Measurements from ENCODE around the gene MCRIP1. TPM values are rescaled to one million over a fixed set of nuclear protein-coding genes. Genes with fewer than 3 reads are reported as not detected.

Gene MCRIP1
- total RNA-seq (2021; fragmentation: NEBNext Ultra II Directional; extraction: Animal tissue kit (Norgen Biotek cat#: 25700)) (103 and 115 TPM in 2 replicates), polyA plus RNA-seq (2011; rRNA removed) (151 and 250 TPM in 2 replicates), polyA minus RNA-seq (2011; rRNA and poly(A)+ RNA removed) (11.4 and 21.6 TPM in 2 replicates)
- 137 TPM for polyA plus RNA-seq (2011; cell fraction: cytosol; rRNA removed)
- polyA plus RNA-seq (2011; cell fraction: nucleus; rRNA removed) = 155 TPM
- polyA plus RNA-seq (2012, experiment 1 of 2) = 57.5 to 88.6 TPM (median 84.7 TPM) in 4 replicates
- 119 TPM for polyA plus RNA-seq (2012, experiment 2 of 2)
- 91.7 TPM for polyA plus RNA-seq (2013, experiment 1 of 2)
- 90.0 TPM for polyA plus RNA-seq (2013, experiment 2 of 2)
- 42.3 TPM for polyA minus RNA-seq (2011; cell fraction: cytosol; rRNA and poly(A)+ RNA removed)
- 29.7 TPM for polyA minus RNA-seq (2011; cell fraction: nucleus; rRNA and poly(A)+ RNA removed)
- long read RNA-seq, experiment 1, transcript MCRIP1-207 (4 exons, 2,775 nt) = minor isoform, 8 of 67 reads
- long read RNA-seq, experiment 1, transcript MCRIP1-201 (5 exons, 1,209 nt) = major isoform, 12 of 67 reads
- long read RNA-seq, experiment 1, transcript MCRIP1-211 (3 exons, 751 nt) = minor isoform, 6 of 67 reads
- long read RNA-seq, experiment 1, partial matches to known transcripts = 12 of 67 reads
- long read RNA-seq, experiment 1, other reads (novel, unspliced or antisense) = 17 of 67 reads
- long read RNA-seq, experiment 2, transcript MCRIP1-203 (6 exons, 925 nt) = minor isoform, 26 of 87 reads
- long read RNA-seq, experiment 2, transcript MCRIP1-201 (5 exons, 1,209 nt) = major isoform, 53 of 87 reads
- long read RNA-seq, experiment 2, partial matches to known transcripts = 2 of 87 reads
- long read RNA-seq, experiment 2, other reads (novel, unspliced or antisense) = 3 of 87 reads

GRCh38 chr17:81833160-81833920, at the start of gene MCRIP1:
Gene MCRIP1, minus strand, starts transcription at chr17:81833291. Its CDS starts 8,785 bp downstream, at chr17:81824506.
- H2BK5ac ChIP-seq (ENCODE audit: low read depth, low read length) = peak within 1 kb of the TSS; percentile 86
- ChIA-PET CTCF (ENCODE audit: partially characterized antibody) (interaction anchor here (0.7 to 2.5 kb wide), 6 partner anchors 11 to 100 kb away, joined by 3 to 10 read pairs (median 4); no protein-coding TSS in a partner anchor), POLR2A (ENCODE audit: partially characterized antibody) (interaction anchor here (0.8 to 5.0 kb wide), 23 partner anchors 9 to 167 kb away, joined by 3 to 37 read pairs (median 5); partner anchors contain the start of genes ARHGDIA, CCDC137, MRPL12 and OXLD1)
- peak within 1 kb of the TSS; percentile 83 for H3K18ac ChIP-seq (ENCODE audit: extremely low read depth, low read length)
- H2AFZ ChIP-seq (ENCODE audit: low read length) = no peak within 1 kb of the TSS; the same call in 1 of the 2 replicates
- peak within 1 kb of the TSS; percentile 80 to 93 (median 86) for H3K9ac ChIP-seq (replicated peaks in 1 of 4; ENCODE audit: extremely low read depth in 1 of 4, low read depth in 3 of 4, low read length in 3 of 4)
- peaks cover 0 to 15% (median 8%) of the 10 kb centered on the region in 4 experiments; a peak in 4 of 7 replicates for H3K4me1 ChIP-seq (replicated peaks in 1 of 4; ENCODE audit: control insufficient read depth in 3 of 4, insufficient read depth in 4 of 4, low read length in 3 of 4)
- H3K36me3 ChIP-seq (ENCODE audit: control insufficient read depth in 2 of 4, insufficient read depth in 4 of 4, low read length in 3 of 4) = no peaks in the 10 kb centered on the region; a peak in 1 of 8 replicates
- 1% methylated on average over 28 of the region's 76 CpGs; no CpG with 5 or more reads in 1 of the 2 experiments for WGBS, 2 experiments (ENCODE audit: extremely low coverage in 1 of 2, insufficient coverage in 1 of 2, insufficient read length in 1 of 2, insufficient replicate concordance in 2 of 2, low coverage in 1 of 2, low lambda C conversion rate in 2 of 2, missing lambda C conversion rate in 1 of 2)
- peaks cover 13% of the 10 kb centered on the region for H3K79me1 ChIP-seq (ENCODE audit: low read depth, low read length)
- H3K27ac ChIP-seq (ENCODE audit: low read depth, low read length) = peak within 1 kb of the TSS; percentile 83
- peak within 1 kb of the TSS; percentile 54 for H3K14ac ChIP-seq (ENCODE audit: insufficient read length)
- H3K4me2 ChIP-seq (ENCODE audit: insufficient read depth in 1 of 2, low read depth in 2 of 2, low read length in 2 of 2) = peak within 1 kb of the TSS; percentile 94 to 95
- peak within 1 kb of the TSS; percentile 93 for H4K5ac ChIP-seq (ENCODE audit: insufficient read length, low read depth, low read length)
- peak within 1 kb of the TSS; percentile 75 for H2AK5ac ChIP-seq (ENCODE audit: low read depth, low read length)
- peak within 1 kb of the TSS; percentile 88; the same call in 1 of the 2 replicates for H2BK15ac ChIP-seq (ENCODE audit: low read length)
- peak within 1 kb of the TSS; percentile 98 for H4K8ac ChIP-seq (ENCODE audit: extremely low read depth, insufficient read depth, low read length)
- FAIRE-seq = no peak
- no peaks in the 10 kb centered on the region for H3K9me3 ChIP-seq (ENCODE audit: insufficient read depth in 2 of 2, low read depth in 1 of 2, low read length in 1 of 2)
- H2BK20ac ChIP-seq (ENCODE audit: low read length) = no peak within 1 kb of the TSS
- H3K23ac ChIP-seq (ENCODE audit: insufficient read length) = no peak within 1 kb of the TSS
- H3K4ac ChIP-seq (replicated peaks; ENCODE audit: insufficient read length, low read depth, low read length) = peak within 1 kb of the TSS; percentile 90
- H4K91ac ChIP-seq (replicated peaks; ENCODE audit: insufficient read length, low read length) = peak within 1 kb of the TSS; percentile 91
- H3K4me3 ChIP-seq (ENCODE audit: extremely low read depth in 1 of 4, insufficient read depth in 2 of 4, low read depth in 3 of 4, low read length in 4 of 4) = peak within 1 kb of the TSS; percentile 81 to 97 (median 85)
- peak; percentile 60 to 95 for DNase-seq (ENCODE audit: low read depth in 1 of 2, low spot score in 2 of 2)
- H3K23me2 ChIP-seq (ENCODE audit: low read depth, low read length) = peaks cover 8% of the 10 kb centered on the region
- H3K56ac ChIP-seq (replicated peaks; ENCODE audit: insufficient read length, low read depth, low read length) = peak within 1 kb of the TSS; percentile 96
- peaks cover 0 to 16% of the 10 kb centered on the region in 2 experiments for H4K20me1 ChIP-seq (replicated peaks in 1 of 2; ENCODE audit: control insufficient read depth in 1 of 2, insufficient read depth in 2 of 2, low read length in 2 of 2)
- peak within 1 kb of the TSS; percentile 33 for H2BK120ac ChIP-seq (replicated peaks; ENCODE audit: low read depth, low read length)
- peaks cover 0 to 15% of the 10 kb centered on the region in 2 experiments; a peak in 1 of 4 replicates for H3K79me2 ChIP-seq (ENCODE audit: control insufficient read depth in 1 of 2, insufficient read depth in 2 of 2, low read length in 2 of 2)
- peak within 1 kb of the TSS; percentile 75; the same call in 1 of the 2 replicates for H2BK12ac ChIP-seq (ENCODE audit: low read depth, low read length)
- H3K27me3 ChIP-seq (replicated peaks in 1 of 4; ENCODE audit: control insufficient read depth in 3 of 4, extremely low read depth in 1 of 4, insufficient read depth in 3 of 4, low read length in 3 of 4) = 0 out of 7 replicates have a peak, but pooled peaks cover 0 to 2% (median 0%) of the 10 kb centered on the region in 4 experiments
- TF ChIP-seq GABPA (IDR thresholded peaks at IDR 0.05; ENCODE audit: borderline replicate concordance, insufficient read depth, low read length) (peak; percentile 61; the same call in 1 of the 2 replicates), CBX8 (IDR thresholded peaks at IDR 0.05; ENCODE audit: borderline replicate concordance, low read depth, low read length) (no peak), JUND (IDR thresholded peaks at IDR 0.05; ENCODE audit: low read length) (no peak), EZH2 (IDR thresholded peaks at IDR 0.05; ENCODE audit: low read depth, low read length, severe bottlenecking) (no peak), SUZ12 (IDR thresholded peaks at IDR 0.05; ENCODE audit: low read length) (no peak), SP2 (IDR thresholded peaks at IDR 0.05; ENCODE audit: low read length) (no peak)

All from H1 (cell line).